Measurements from ENCODE around the gene NPHP4. TPM values are rescaled to one million over a fixed set of nuclear protein-coding genes. Genes with fewer than 3 reads are reported as not detected.
A peak's percentile ranks its signal among the peaks of the same experiment; 100 is the strongest.
"Not testable (repeated sequence)": the region's sequence is repeated elsewhere in the genome, so short reads cannot be mapped to it uniquely, and the experiment has no call there.

NPHP4 gene
- polyA plus RNA-seq, 4 donors = 1.4 to 10.0 (median 2.8) TPM

DNA sequence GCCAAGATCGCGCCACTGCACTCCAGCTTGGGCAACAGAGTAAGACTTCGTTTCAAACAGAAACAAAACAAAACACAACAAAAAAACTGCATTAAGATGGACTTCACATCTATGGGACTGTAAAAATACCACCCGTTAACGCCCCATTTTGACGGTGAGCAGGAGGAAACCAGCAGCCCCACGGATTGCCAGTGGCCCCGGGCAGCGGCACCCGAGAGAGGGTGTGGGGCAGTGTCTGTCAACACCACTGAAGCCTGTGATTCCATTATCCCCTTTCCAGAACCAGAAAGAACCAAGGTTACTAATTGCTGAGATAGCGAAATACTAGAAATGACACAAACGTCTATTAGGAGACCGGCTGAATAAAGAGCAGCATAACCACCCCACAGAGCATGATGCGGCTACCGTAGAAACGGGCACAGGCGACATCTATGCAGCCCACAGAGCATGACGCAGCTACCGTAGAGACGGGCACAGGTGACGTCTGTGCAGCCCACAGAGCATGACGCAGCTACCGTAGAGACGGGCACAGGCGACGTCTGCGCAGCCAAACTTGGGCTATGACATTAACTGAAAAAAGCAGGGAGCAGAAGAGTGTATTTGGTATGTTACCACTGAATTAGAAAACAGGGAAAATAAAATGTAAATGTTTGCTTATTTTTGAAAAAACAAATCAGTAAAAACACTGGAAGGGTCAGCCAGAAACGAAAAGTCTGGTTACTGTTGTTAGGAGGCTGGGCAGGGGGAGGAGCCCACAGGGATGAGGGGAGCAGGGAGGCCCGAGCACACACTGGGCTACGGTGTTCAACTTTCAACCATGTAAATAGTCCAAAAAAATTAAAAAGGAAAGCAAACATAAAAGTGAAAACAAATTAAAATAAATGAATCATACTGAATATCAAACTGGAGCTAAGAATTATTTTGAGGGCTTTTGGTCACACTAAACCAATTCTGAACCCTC lies 96.5 kb downstream of the NPHP4 start:
- FAIRE-seq (no peak), DNase-seq (no peak)
- WGBS, 3 donors = 93 to 95% (median 94%) methylated on average over 30 of the region's 30 CpGs

DNA sequence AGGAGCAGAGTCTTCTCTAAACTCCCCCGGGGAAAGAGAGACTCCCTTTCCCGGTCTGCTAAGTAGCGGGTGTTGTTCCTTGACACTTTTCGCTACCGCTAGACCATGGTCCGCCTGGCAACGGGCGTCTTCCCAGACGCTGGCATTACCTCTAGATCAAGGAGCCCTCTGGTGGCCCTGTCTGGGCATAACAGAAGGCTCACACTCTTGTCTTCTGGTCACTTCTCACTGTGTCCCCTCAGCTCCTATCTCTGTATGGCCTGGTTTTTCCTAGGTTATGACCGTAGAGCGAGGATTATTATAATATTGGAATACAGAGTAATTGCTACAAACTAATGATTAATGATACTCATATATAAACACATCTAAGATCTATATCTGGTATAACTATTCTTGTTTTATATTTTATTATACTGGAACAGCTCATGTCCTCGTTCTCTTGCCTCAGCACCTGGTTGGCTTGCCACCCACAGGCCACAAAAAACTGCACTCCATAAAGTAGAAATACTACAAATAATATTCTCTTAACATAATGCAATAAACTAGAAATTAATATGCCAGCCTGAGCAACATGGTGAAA lies 98.4 kb downstream of the NPHP4 start:
- not testable (repeated sequence) for H3K4me1 ChIP-seq (ENCODE audit: control insufficient read depth in 3 of 3, insufficient read depth in 2 of 3, low read depth in 1 of 3, low read length in 2 of 3); FAIRE-seq; DNase-seq; H3K27me3 ChIP-seq (ENCODE audit: control insufficient read depth in 3 of 3, insufficient read depth in 3 of 3, low read length in 3 of 3); H3K27ac ChIP-seq (ENCODE audit: low read depth in 1 of 3, low read length in 2 of 3); H3K9me3 ChIP-seq (ENCODE audit: control insufficient read depth in 2 of 2, insufficient read depth in 1 of 2, low read depth in 1 of 2, low read length in 1 of 2); H3K4me3 ChIP-seq (ENCODE audit: low read depth in 1 of 3, low read length in 3 of 3)
- WGBS, 3 donors = 83 to 93% (median 85%) methylated on average over 12 of the region's 12 CpGs
- H3K36me3 ChIP-seq (ENCODE audit: control insufficient read depth in 3 of 3, insufficient read depth in 2 of 3, low read depth in 1 of 3, low read length in 3 of 3) = peaks cover 0 to 16% (median 0%) of the 10 kb centered on the region in 3 donors

More for the DNA sequence above, 96.5 kb downstream of the NPHP4 start:
- Histone ChIP-seq H3K4me3 (ENCODE audit: low read depth in 1 of 3, low read length in 3 of 3) (no peak overlapping the region), H3K9me3 (ENCODE audit: control insufficient read depth in 2 of 2, insufficient read depth in 1 of 2, low read depth in 1 of 2, low read length in 1 of 2) (no peaks in the 10 kb centered on the region), H3K27me3 (ENCODE audit: control insufficient read depth in 3 of 3, insufficient read depth in 3 of 3, low read length in 3 of 3) (no peaks in the 10 kb centered on the region), H3K36me3 (ENCODE audit: control insufficient read depth in 3 of 3, insufficient read depth in 2 of 3, low read depth in 1 of 3, low read length in 3 of 3) (peaks cover 0 to 7% (median 0%) of the 10 kb centered on the region in 3 donors), H3K4me1 (ENCODE audit: control insufficient read depth in 3 of 3, insufficient read depth in 2 of 3, low read depth in 1 of 3, low read length in 2 of 3) (no peaks in the 10 kb centered on the region), H3K27ac (ENCODE audit: low read depth in 1 of 3, low read length in 2 of 3) (no peak overlapping the region)

- Histone ChIP-seq H3K4me3 (ENCODE audit: low read depth in 1 of 3, low read length in 3 of 3) (no peak overlapping the region), H3K4me1 (ENCODE audit: control insufficient read depth in 3 of 3, insufficient read depth in 2 of 3, low read depth in 1 of 3, low read length in 2 of 3) (no peaks in the 10 kb centered on the region), H3K27ac (ENCODE audit: low read depth in 1 of 3, low read length in 2 of 3) (no peak overlapping the region), H3K9me3 (ENCODE audit: control insufficient read depth in 2 of 2, insufficient read depth in 1 of 2, low read depth in 1 of 2, low read length in 1 of 2) (no peaks in the 10 kb centered on the region), H3K36me3 (ENCODE audit: control insufficient read depth in 3 of 3, insufficient read depth in 2 of 3, low read depth in 1 of 3, low read length in 3 of 3) (peaks cover 0 to 23% (median 0%) of the 10 kb centered on the region in 3 donors), H3K27me3 (ENCODE audit: control insufficient read depth in 3 of 3, insufficient read depth in 3 of 3, low read length in 3 of 3) (no peaks in the 10 kb centered on the region)
- DNase-seq (no peak), FAIRE-seq (no peak)
- 94 to 97% (median 96%) methylated on average over 4 to 8 of the region's 8 CpGs for WGBS, 3 donors
Observed at GRCh38 chr1:5892329-5892728, 99.9 kb downstream of the NPHP4 start.

GRCh38 chr1:5891736-5892135 lies 100.5 kb downstream of the NPHP4 start:
- DNase-seq (no peak), FAIRE-seq (no peak)
- 92 to 94% (median 92%) methylated on average over 9 of the region's 9 CpGs for WGBS, 3 donors
- peaks cover 0 to 26% (median 0%) of the 10 kb centered on the region in 3 donors for H3K36me3 ChIP-seq (ENCODE audit: control insufficient read depth in 3 of 3, insufficient read depth in 2 of 3, low read depth in 1 of 3, low read length in 3 of 3)
- no peak overlapping the region for H3K4me3 ChIP-seq (ENCODE audit: low read depth in 1 of 3, low read length in 3 of 3)
- no peak overlapping the region for H3K27ac ChIP-seq (ENCODE audit: low read depth in 1 of 3, low read length in 2 of 3)
- H3K4me1 ChIP-seq (ENCODE audit: control insufficient read depth in 3 of 3, insufficient read depth in 2 of 3, low read depth in 1 of 3, low read length in 2 of 3) = no peaks in the 10 kb centered on the region
- no peaks in the 10 kb centered on the region for H3K9me3 ChIP-seq (ENCODE audit: control insufficient read depth in 2 of 2, insufficient read depth in 1 of 2, low read depth in 1 of 2, low read length in 1 of 2)
- H3K27me3 ChIP-seq (ENCODE audit: control insufficient read depth in 3 of 3, insufficient read depth in 3 of 3, low read length in 3 of 3) = no peaks in the 10 kb centered on the region

GRCh38 chr1:5891137-5891536 lies 101.1 kb downstream of the NPHP4 start:
- Histone ChIP-seq H3K4me3 (ENCODE audit: low read depth in 1 of 3, low read length in 3 of 3) (no peak overlapping the region), H3K36me3 (ENCODE audit: control insufficient read depth in 3 of 3, insufficient read depth in 2 of 3, low read depth in 1 of 3, low read length in 3 of 3) (peaks cover 0 to 28% (median 0%) of the 10 kb centered on the region in 3 donors), H3K4me1 (ENCODE audit: control insufficient read depth in 3 of 3, insufficient read depth in 2 of 3, low read depth in 1 of 3, low read length in 2 of 3) (no peaks in the 10 kb centered on the region), H3K9me3 (ENCODE audit: control insufficient read depth in 2 of 2, insufficient read depth in 1 of 2, low read depth in 1 of 2, low read length in 1 of 2) (no peaks in the 10 kb centered on the region), H3K27me3 (ENCODE audit: control insufficient read depth in 3 of 3, insufficient read depth in 3 of 3, low read length in 3 of 3) (no peaks in the 10 kb centered on the region), H3K27ac (ENCODE audit: low read depth in 1 of 3, low read length in 2 of 3) (no peak overlapping the region)
- WGBS, 3 donors = 81 to 94% (median 91%) methylated on average over 8 of the region's 8 CpGs
- FAIRE-seq = no peak
- DNase-seq = no peak

DNA sequence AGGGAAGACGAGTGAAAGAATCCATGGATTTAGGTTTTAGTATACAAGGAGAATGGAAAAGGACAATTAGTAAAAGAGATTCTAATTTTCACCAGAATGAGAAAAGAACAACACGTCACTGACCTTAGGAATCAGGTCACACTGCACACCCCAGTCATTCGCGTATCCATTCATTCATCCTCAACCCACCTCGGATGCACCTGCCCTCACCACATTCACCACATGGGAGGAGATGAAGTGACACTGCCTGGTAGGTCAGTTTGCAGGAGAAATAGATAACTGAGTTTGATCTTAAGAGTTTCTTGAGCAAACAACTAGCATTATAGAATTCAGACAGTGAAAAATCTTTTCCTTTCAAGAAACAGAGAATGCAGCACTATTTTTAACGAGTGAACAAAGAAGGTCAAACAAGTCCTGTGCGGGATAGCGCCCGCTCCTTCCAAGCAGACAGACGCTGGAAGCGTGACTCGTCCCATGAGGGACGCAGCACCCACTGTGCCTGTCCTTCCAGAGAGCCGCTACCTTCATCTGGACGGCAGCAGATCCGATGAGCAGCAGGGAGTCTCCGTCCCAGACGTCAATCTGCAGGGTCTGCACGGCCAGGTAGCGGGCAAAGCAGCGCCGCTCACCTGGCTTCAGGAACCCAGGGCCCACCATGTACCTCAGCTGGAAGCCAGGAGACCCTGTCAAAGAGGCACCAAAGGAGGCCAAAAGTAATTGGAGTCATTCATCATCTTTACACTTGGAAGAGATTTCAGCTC lies 101.7 kb downstream of the NPHP4 start:
- no peak overlapping the region for H3K27ac ChIP-seq (ENCODE audit: low read depth in 1 of 3, low read length in 2 of 3)
- peaks cover 0 to 29% (median 0%) of the 10 kb centered on the region in 3 donors for H3K36me3 ChIP-seq (ENCODE audit: control insufficient read depth in 3 of 3, insufficient read depth in 2 of 3, low read depth in 1 of 3, low read length in 3 of 3)
- H3K27me3 ChIP-seq (ENCODE audit: control insufficient read depth in 3 of 3, insufficient read depth in 3 of 3, low read length in 3 of 3) = no peaks in the 10 kb centered on the region
- DNase-seq (no peak), FAIRE-seq (no peak)
- H3K4me1 ChIP-seq (ENCODE audit: control insufficient read depth in 3 of 3, insufficient read depth in 2 of 3, low read depth in 1 of 3, low read length in 2 of 3) = no peaks in the 10 kb centered on the region
- no peaks in the 10 kb centered on the region for H3K9me3 ChIP-seq (ENCODE audit: control insufficient read depth in 2 of 2, insufficient read depth in 1 of 2, low read depth in 1 of 2, low read length in 1 of 2)
- no peak overlapping the region for H3K4me3 ChIP-seq (ENCODE audit: low read depth in 1 of 3, low read length in 3 of 3)
- 91 to 95% (median 93%) methylated on average over 22 of the region's 22 CpGs for WGBS, 3 donors

DNA sequence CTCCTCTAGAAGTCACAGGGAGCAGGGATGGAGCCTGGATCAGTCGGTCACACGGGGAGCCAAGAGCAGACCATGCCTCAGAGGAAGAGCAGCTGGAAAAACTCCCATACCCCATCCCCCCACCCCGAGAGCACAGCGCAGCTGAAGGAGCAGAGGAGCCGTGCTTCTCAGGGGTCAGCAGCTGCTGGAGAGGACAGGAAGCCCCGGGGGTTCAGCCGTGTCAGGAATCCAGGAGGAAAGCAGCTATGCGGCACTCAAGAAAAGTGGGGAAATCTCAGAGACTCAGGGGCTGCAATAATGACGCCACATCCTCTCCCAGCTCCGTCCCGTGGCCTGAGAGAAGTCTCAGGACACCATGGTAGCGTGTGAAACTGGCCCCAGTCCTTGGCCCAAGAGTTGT lies 102.3 kb downstream of the NPHP4 start:
- H3K9me3 ChIP-seq (ENCODE audit: control insufficient read depth in 2 of 2, insufficient read depth in 1 of 2, low read depth in 1 of 2, low read length in 1 of 2) = no peaks in the 10 kb centered on the region
- H3K4me1 ChIP-seq (ENCODE audit: control insufficient read depth in 3 of 3, insufficient read depth in 2 of 3, low read depth in 1 of 3, low read length in 2 of 3) = no peaks in the 10 kb centered on the region
- FAIRE-seq (no peak), DNase-seq (peak in 1 of 2 donors; percentile 16)
- no peaks in the 10 kb centered on the region for H3K27me3 ChIP-seq (ENCODE audit: control insufficient read depth in 3 of 3, insufficient read depth in 3 of 3, low read length in 3 of 3)
- peaks cover 0 to 31% (median 0%) of the 10 kb centered on the region in 3 donors for H3K36me3 ChIP-seq (ENCODE audit: control insufficient read depth in 3 of 3, insufficient read depth in 2 of 3, low read depth in 1 of 3, low read length in 3 of 3)
- WGBS, 3 donors = 71 to 93% (median 80%) methylated on average over 12 of the region's 12 CpGs
- no peak overlapping the region for H3K27ac ChIP-seq (ENCODE audit: low read depth in 1 of 3, low read length in 2 of 3)
- no peak overlapping the region for H3K4me3 ChIP-seq (ENCODE audit: low read depth in 1 of 3, low read length in 3 of 3)

- no peaks in the 10 kb centered on the region for H3K4me1 ChIP-seq (ENCODE audit: control insufficient read depth in 3 of 3, insufficient read depth in 2 of 3, low read depth in 1 of 3, low read length in 2 of 3)
- H3K36me3 ChIP-seq (ENCODE audit: control insufficient read depth in 3 of 3, insufficient read depth in 2 of 3, low read depth in 1 of 3, low read length in 3 of 3) = peaks cover 0 to 31% (median 0%) of the 10 kb centered on the region in 3 donors
- WGBS, 3 donors = 87 to 96% (median 89%) methylated on average over 8 to 12 of the region's 12 CpGs
- H3K9me3 ChIP-seq (ENCODE audit: control insufficient read depth in 2 of 2, insufficient read depth in 1 of 2, low read depth in 1 of 2, low read length in 1 of 2) = no peaks in the 10 kb centered on the region
- FAIRE-seq (no peak), DNase-seq (no peak)
- H3K4me3 ChIP-seq (ENCODE audit: low read depth in 1 of 3, low read length in 3 of 3) = no peak overlapping the region
- H3K27me3 ChIP-seq (ENCODE audit: control insufficient read depth in 3 of 3, insufficient read depth in 3 of 3, low read length in 3 of 3) = no peaks in the 10 kb centered on the region
- no peak overlapping the region for H3K27ac ChIP-seq (ENCODE audit: low read depth in 1 of 3, low read length in 2 of 3)
Observed at GRCh38 chr1:5889462-5889861, 102.8 kb downstream of the NPHP4 start.

Data from small intestine (tissue), 7 donors.